ENCODE measurements around the gene TBC1D4.
"Not testable (repeated sequence)": the region's sequence is repeated elsewhere in the genome, so short reads cannot be mapped to it uniquely, and the experiment has no call there.

TBC1D4 gene

GRCh38 chr13:75454497-75454896 is 27.5 kb downstream of the TBC1D4 start:
- DNase-seq (ENCODE audit: low read depth in 2 of 2), result no peak

- DNase-seq (ENCODE audit: low read depth in 2 of 2), result no peak
These were observed 29.4 kb downstream of the TBC1D4 start for GRCh38 chr13:75452564-75452963.

- DNase-seq (ENCODE audit: low read depth in 2 of 2), result no peak
These were observed 34.5 kb downstream of the TBC1D4 start for GRCh38 chr13:75447493-75447892.

GRCh38 chr13:75446874-75447273 is 35.1 kb downstream of the TBC1D4 start:
- DNase-seq (ENCODE audit: low read depth in 2 of 2), result no peak

- DNase-seq (ENCODE audit: low read depth in 2 of 2), result no peak
These were observed 36.1 kb downstream of the TBC1D4 start for GRCh38 chr13:75445717-75446499.

- DNase-seq (ENCODE audit: low read depth in 2 of 2), result no peak
These were observed 38.0 kb downstream of the TBC1D4 start for GRCh38 chr13:75444016-75444415.

- DNase-seq (ENCODE audit: low read depth in 2 of 2), result no peak
These were observed 38.5 kb downstream of the TBC1D4 start for GRCh38 chr13:75443356-75443958.

GRCh38 chr13:75442736-75443234 is 39.2 kb downstream of the TBC1D4 start:
- no peak for DNase-seq (ENCODE audit: low read depth in 2 of 2)

- DNase-seq (ENCODE audit: low read depth in 2 of 2), result no peak
These were observed 41.9 kb downstream of the TBC1D4 start for GRCh38 chr13:75440100-75440499.

- no peak for DNase-seq (ENCODE audit: low read depth in 2 of 2)
These were observed 44.2 kb downstream of the TBC1D4 start for GRCh38 chr13:75437582-75438318.

GRCh38 chr13:75434126-75434525 is 47.8 kb downstream of the TBC1D4 start:
- not testable (repeated sequence) for DNase-seq (ENCODE audit: low read depth in 2 of 2)

GRCh38 chr13:75432811-75433244 is 49.1 kb downstream of the TBC1D4 start:
- DNase-seq (ENCODE audit: low read depth in 2 of 2), result no peak

GRCh38 chr13:75432045-75432444 is 49.9 kb downstream of the TBC1D4 start:
- no peak for DNase-seq (ENCODE audit: low read depth in 2 of 2)

GRCh38 chr13:75430436-75431209 is 51.3 kb downstream of the TBC1D4 start:
- DNase-seq (ENCODE audit: low read depth in 2 of 2), result no peak

- no peak for DNase-seq (ENCODE audit: low read depth in 2 of 2)
These were observed 55.5 kb downstream of the TBC1D4 start for GRCh38 chr13:75426421-75426820.

- no peak for DNase-seq (ENCODE audit: low read depth in 2 of 2)
These were observed 56.6 kb downstream of the TBC1D4 start for GRCh38 chr13:75425216-75426009.

- DNase-seq (ENCODE audit: low read depth in 2 of 2), result no peak
These were observed 58.0 kb downstream of the TBC1D4 start for GRCh38 chr13:75423946-75424345.

GRCh38 chr13:75422028-75422427 is 59.9 kb downstream of the TBC1D4 start:
- no peak for DNase-seq (ENCODE audit: low read depth in 2 of 2)

- DNase-seq (ENCODE audit: low read depth in 2 of 2), result no peak
These were observed 60.8 kb downstream of the TBC1D4 start for GRCh38 chr13:75421133-75421532.

GRCh38 chr13:75419656-75420055 is 62.3 kb downstream of the TBC1D4 start:
- DNase-seq (ENCODE audit: low read depth in 2 of 2), result no peak

GRCh38 chr13:75418997-75419396 is 63.0 kb downstream of the TBC1D4 start:
- DNase-seq (ENCODE audit: low read depth in 2 of 2), result no peak
